H9 (cell line): ENCODE data around the gene ZNF26. TPM values are rescaled to one million over a fixed set of nuclear protein-coding genes. Genes with fewer than 3 reads are reported as not detected.

Experiments used
- DNase-seq: peaks from one replicate; pipeline ENCODE4 v3.0.0-alpha.2; 2017
- H2AFZ ChIP-seq: one replicate; pipeline ENCODE4 v1.6.1; 2013; ENCODE audit warnings: mild to moderate bottlenecking, low read length, control low read depth, moderate library complexity
- H2AK5ac ChIP-seq: 2 replicates; pipeline ENCODE4 v1.6.1; 2013; ENCODE audit warnings: low read length, control low read depth, mixed read lengths; ENCODE audit not compliant: insufficient read length
- H2BK120ac ChIP-seq: one replicate; pipeline ENCODE4 v1.6.1; 2013; ENCODE audit warnings: low read depth, mild to moderate bottlenecking, low read length, control low read depth, inconsistent platforms; ENCODE audit not compliant: poor library complexity, severe bottlenecking
- H2BK12ac ChIP-seq: 2 replicates; pipeline ENCODE4 v1.6.1; 2013; ENCODE audit warnings: low read length, control low read depth, mixed read lengths, low read depth; ENCODE audit not compliant: insufficient read length
- H2BK15ac ChIP-seq: 2 replicates; pipeline ENCODE4 v1.6.1; 2013; ENCODE audit warnings: low read depth, low read length, control low read depth
- H2BK20ac ChIP-seq: one replicate; pipeline ENCODE4 v1.6.1; 2013; ENCODE audit warnings: low read depth, mild to moderate bottlenecking, low read length, control low read depth, inconsistent platforms; ENCODE audit not compliant: poor library complexity, severe bottlenecking
- H2BK5ac ChIP-seq: 2 replicates; pipeline ENCODE4 v1.6.1; 2013; ENCODE audit warnings: low read length, control low read depth, mixed read lengths; ENCODE audit not compliant: insufficient read length
- H3K14ac ChIP-seq: 2 replicates; pipeline ENCODE4 v1.6.1; 2013; ENCODE audit warnings: low read length, control low read depth; ENCODE audit not compliant: insufficient read depth
- H3K18ac ChIP-seq: 2 replicates; pipeline ENCODE4 v1.6.1; 2013; ENCODE audit warnings: low read depth, mild to moderate bottlenecking, mixed read lengths, low read length, control low read depth; ENCODE audit not compliant: insufficient read length
- H3K23ac ChIP-seq: 2 replicates; pipeline ENCODE4 v1.6.1; 2013; ENCODE audit warnings: low read length, control low read depth, mixed read lengths, low read depth; ENCODE audit not compliant: insufficient read length
- H3K23me2 ChIP-seq: 2 replicates; pipeline ENCODE4 v1.6.1; 2013; ENCODE audit warnings: low read depth, mild to moderate bottlenecking, mixed read lengths, low read length, control low read depth; ENCODE audit not compliant: insufficient read length, poor library complexity, severe bottlenecking
- H3K27ac ChIP-seq: 2 replicates; pipeline ENCODE4 v1.5.1; 2013; ENCODE audit warnings: low read length, control low read depth, mixed read lengths, low read depth; ENCODE audit not compliant: insufficient read length
- H3K27me3 ChIP-seq: 2 replicates; pipeline ENCODE4 v1.6.1; 2013; ENCODE audit warnings: low read length, control low read depth, inconsistent platforms; ENCODE audit not compliant: insufficient read depth
- H3K4ac ChIP-seq: 2 replicates; pipeline ENCODE4 v1.6.1; 2013; ENCODE audit warnings: low read depth, mild to moderate bottlenecking, control low read depth, inconsistent platforms, low read length, moderate library complexity
- H3K4me1 ChIP-seq: 2 replicates; pipeline ENCODE4 v1.6.1; 2013; ENCODE audit warnings: low read length, control low read depth, inconsistent platforms; ENCODE audit not compliant: insufficient read depth
- H3K4me2 ChIP-seq: 2 replicates; pipeline ENCODE4 v1.6.1; 2013; ENCODE audit warnings: low read length, control low read depth, mixed read lengths; ENCODE audit not compliant: insufficient read length, insufficient read depth
- H3K56ac ChIP-seq: 2 replicates; pipeline ENCODE4 v1.6.1; 2013; ENCODE audit warnings: low read depth, mild to moderate bottlenecking, mixed read lengths, low read length, control low read depth; ENCODE audit not compliant: insufficient read length
- H3K79me1 ChIP-seq: 2 replicates; pipeline ENCODE4 v1.6.1; 2013; ENCODE audit warnings: low read depth, mild to moderate bottlenecking, moderate library complexity, low read length, control low read depth, inconsistent platforms; ENCODE audit not compliant: insufficient read depth, poor library complexity, severe bottlenecking
- H3K79me2 ChIP-seq: 2 replicates; pipeline ENCODE4 v1.6.1; 2013; ENCODE audit warnings: low read length, control low read depth, inconsistent platforms; ENCODE audit not compliant: insufficient read depth
- H3K9ac ChIP-seq: 2 replicates; pipeline ENCODE4 v1.6.1; 2013; ENCODE audit warnings: low read length, control low read depth, mixed read lengths; ENCODE audit not compliant: insufficient read length; ENCODE audit errors: extremely low read depth
- H3K9me3 ChIP-seq: one replicate; pipeline ENCODE4 v1.6.1; 2013; ENCODE audit warnings: low read depth, low read length, inconsistent platforms; ENCODE audit not compliant: control insufficient read depth
- H3T11ph ChIP-seq: one replicate; pipeline ENCODE4 v1.6.1; 2013; ENCODE audit warnings: mild to moderate bottlenecking, low read length, control low read depth, inconsistent platforms
- H4K20me1 ChIP-seq: one replicate; pipeline ENCODE4 v1.6.1; 2013; ENCODE audit not compliant: control insufficient read depth, insufficient read length, insufficient read depth
- H4K5ac ChIP-seq: 2 replicates; pipeline ENCODE4 v1.6.1; 2013; ENCODE audit warnings: low read depth, mild to moderate bottlenecking, mixed read lengths, low read length, control low read depth; ENCODE audit not compliant: insufficient read length
- H4K8ac ChIP-seq: replicated peaks from 2 replicates; pipeline ENCODE4 v1.6.1; 2013; ENCODE audit warnings: low read length, control low read depth, mixed read lengths, low read depth; ENCODE audit not compliant: insufficient read length
- H4K91ac ChIP-seq: 2 replicates; pipeline ENCODE4 v1.6.1; 2013; ENCODE audit warnings: low read depth, mild to moderate bottlenecking, moderate library complexity, mixed read lengths, low read length, control low read depth; ENCODE audit not compliant: insufficient read length
- H3K27ac Mint-ChIP-seq, 3 experiments: 2 replicates in 2 of 3; 3 replicates in 1 of 3; pipeline ENCODE4 v1.8.0; 2020 to 2021; ENCODE audit warnings: mixed read lengths in 3 of 3, mild to moderate bottlenecking in 1 of 3, moderate library complexity in 1 of 3
- H3K27me3 Mint-ChIP-seq: 2 replicates; pipeline ENCODE4 v1.8.0; 2021; ENCODE audit warnings: low read depth, mild to moderate bottlenecking, moderate library complexity, mixed read lengths
- H3K36me3 Mint-ChIP-seq, 3 experiments: 2 replicates in 2 of 3; 3 replicates in 1 of 3; pipeline ENCODE4 v1.8.0; 2020 to 2021; ENCODE audit warnings: low read depth in 3 of 3, mixed read lengths in 3 of 3; ENCODE audit not compliant: insufficient read depth in 1 of 3
- H3K4me1 Mint-ChIP-seq, 2 experiments: 2 replicates each; pipeline ENCODE4 v1.8.0; 2020; ENCODE audit warnings: mixed read lengths in 2 of 2
- H3K4me3 Mint-ChIP-seq, 2 experiments: 2 replicates in 1 of 2; 3 replicates in 1 of 2; pipeline ENCODE4 v1.8.0; 2020 to 2021; ENCODE audit warnings: mild to moderate bottlenecking in 2 of 2, mixed read lengths in 2 of 2, moderate library complexity in 1 of 2
- H3K9me3 Mint-ChIP-seq, 2 experiments: 2 replicates in 1 of 2; 3 replicates in 1 of 2; pipeline ENCODE4 v1.8.0; 2020; ENCODE audit warnings: mild to moderate bottlenecking in 2 of 2, mixed read lengths in 2 of 2, moderate library complexity in 1 of 2
- CTCF ChIP-seq: fragments of 200-600 bp; sonication (generic); conservative IDR thresholded peaks from 3 replicates; pipeline ENCODE4 v1.8.0; 2021; ENCODE audit warnings: antibody characterized with exemption, mild to moderate bottlenecking
- whole genome bisulfite sequencing: extraction: QIAGEN DNeasy Blood & Tissue Kit; methylation state at CpG from one replicate; pipeline ENCODE4 v1.1.7; 2013; ENCODE audit warnings: missing lambda C conversion rate, low lambda C conversion rate, mixed read lengths; ENCODE audit not compliant: insufficient read length; ENCODE audit errors: extremely low coverage; 5-methylcytosine and 5-hydroxymethylcytosine counted together
- total RNA-seq: library from RNA; stranded (reverse); gene quantifications from 2 replicates; pipeline ENCODE4 v1.2.1, GENCODE V29; 2021

Gene ZNF26
- total RNA-seq, 1 experiment from 2014 or later, result 13.2 TPM

- H3K23me2 ChIP-seq, result no peaks in the 10 kb centered on the region
- no peak overlapping the region for H3K4me2 ChIP-seq
- WGBS, result no CpG with 5 or more reads among the region's 29 CpGs
- no peaks in the 10 kb centered on the region for H3K27me3 ChIP-seq
- H3K4me1 Mint-ChIP-seq, result no peaks in the 10 kb centered on the region
- H2BK5ac ChIP-seq, result no peak overlapping the region
- H3K9me3 Mint-ChIP-seq, result peaks cover 58 to 68% of the 10 kb centered on the region in 2 experiments
- peaks cover 5% of the 10 kb centered on the region; the same call in 1 of the 2 replicates for H3K79me2 ChIP-seq
- no peak overlapping the region for H3K56ac ChIP-seq
- no peaks in the 10 kb centered on the region; the same call in 1 of the 2 replicates for H3K27me3 Mint-ChIP-seq
- H4K91ac ChIP-seq, result no peak overlapping the region
- H3K23ac ChIP-seq, result no peak overlapping the region
- H2BK20ac ChIP-seq, result no peak overlapping the region
- no peak overlapping the region for H3K14ac ChIP-seq
- no peak overlapping the region for H3K27ac Mint-ChIP-seq
- no peak overlapping the region for H3K9ac ChIP-seq
- no peak overlapping the region for H3K4ac ChIP-seq
- H3K27ac ChIP-seq, result no peak overlapping the region
- H4K20me1 ChIP-seq, result no peaks in the 10 kb centered on the region
- no peak overlapping the region for H2AK5ac ChIP-seq
- H4K5ac ChIP-seq, result no peak overlapping the region
- no peaks in the 10 kb centered on the region for H3K4me1 ChIP-seq
- peaks cover 42% of the 10 kb centered on the region for H3K9me3 ChIP-seq
- no peak overlapping the region; a peak in 1 of 5 replicates for H3K4me3 Mint-ChIP-seq
- TF ChIP-seq CTCF, result no peak
- peaks cover 63 to 64% (median 64%) of the 10 kb centered on the region in 3 experiments for H3K36me3 Mint-ChIP-seq
- no peak overlapping the region for H2AFZ ChIP-seq
- no peak overlapping the region for H4K8ac ChIP-seq
- H2BK12ac ChIP-seq, result no peak overlapping the region
- H2BK120ac ChIP-seq, result no peak overlapping the region
- no peak overlapping the region for H3T11ph ChIP-seq
- no peak for DNase-seq
- no peak overlapping the region for H2BK15ac ChIP-seq
- H3K79me1 ChIP-seq, result no peaks in the 10 kb centered on the region
- no peak overlapping the region for H3K18ac ChIP-seq
Measured at GRCh38 chr12:132948146-132949066, 37.8 kb upstream of the ZNF26 start.
